GM12864 (cell line): ENCODE data around the gene PGAP1.

Experiments used
- DNase-seq: peaks from one replicate; pipeline ENCODE4 v3.0.0-alpha.2; 2011; ENCODE audit warnings: low read depth
- H3K4me3 ChIP-seq: 2 replicates; pipeline ENCODE4 v1.5.1; 2011; ENCODE audit warnings: mild to moderate bottlenecking, low read depth, low read length, control low read depth
- TF ChIP-seq, protein P1 (sequence below): IDR thresholded peaks from 2 replicates; pipeline ENCODE4 v1.5.1; 2011; ENCODE audit warnings: low read depth, mild to moderate bottlenecking, moderate library complexity, low read length, control low read depth, inconsistent platforms; ENCODE audit errors: missing control alignments

Gene PGAP1

DNA sequence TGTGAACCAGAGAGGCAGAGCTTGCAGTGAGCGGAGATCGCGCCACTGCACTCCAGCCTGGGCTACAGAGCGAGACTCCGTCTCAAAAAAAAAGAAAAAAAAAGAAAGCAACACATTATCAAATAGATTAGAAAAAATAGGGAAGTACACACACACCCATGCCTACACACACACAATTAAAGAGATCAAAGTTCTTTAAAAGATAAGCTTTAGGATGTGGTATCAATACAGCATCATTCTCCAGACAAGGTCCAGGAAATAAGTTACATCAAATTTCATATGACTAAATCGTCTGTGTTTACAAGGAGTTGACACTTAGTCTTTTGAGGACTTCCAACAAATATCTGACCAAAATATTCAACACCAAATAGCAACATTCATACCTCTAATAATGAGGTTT is 25.7 kb downstream of the PGAP1 start:
- TF ChIP-seq, protein P1, sequence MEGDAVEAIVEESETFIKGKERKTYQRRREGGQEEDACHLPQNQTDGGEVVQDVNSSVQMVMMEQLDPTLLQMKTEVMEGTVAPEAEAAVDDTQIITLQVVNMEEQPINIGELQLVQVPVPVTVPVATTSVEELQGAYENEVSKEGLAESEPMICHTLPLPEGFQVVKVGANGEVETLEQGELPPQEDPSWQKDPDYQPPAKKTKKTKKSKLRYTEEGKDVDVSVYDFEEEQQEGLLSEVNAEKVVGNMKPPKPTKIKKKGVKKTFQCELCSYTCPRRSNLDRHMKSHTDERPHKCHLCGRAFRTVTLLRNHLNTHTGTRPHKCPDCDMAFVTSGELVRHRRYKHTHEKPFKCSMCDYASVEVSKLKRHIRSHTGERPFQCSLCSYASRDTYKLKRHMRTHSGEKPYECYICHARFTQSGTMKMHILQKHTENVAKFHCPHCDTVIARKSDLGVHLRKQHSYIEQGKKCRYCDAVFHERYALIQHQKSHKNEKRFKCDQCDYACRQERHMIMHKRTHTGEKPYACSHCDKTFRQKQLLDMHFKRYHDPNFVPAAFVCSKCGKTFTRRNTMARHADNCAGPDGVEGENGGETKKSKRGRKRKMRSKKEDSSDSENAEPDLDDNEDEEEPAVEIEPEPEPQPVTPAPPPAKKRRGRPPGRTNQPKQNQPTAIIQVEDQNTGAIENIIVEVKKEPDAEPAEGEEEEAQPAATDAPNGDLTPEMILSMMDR: no peak
- H3K4me3 ChIP-seq: no peak overlapping the region
- DNase-seq: no peak

DNA sequence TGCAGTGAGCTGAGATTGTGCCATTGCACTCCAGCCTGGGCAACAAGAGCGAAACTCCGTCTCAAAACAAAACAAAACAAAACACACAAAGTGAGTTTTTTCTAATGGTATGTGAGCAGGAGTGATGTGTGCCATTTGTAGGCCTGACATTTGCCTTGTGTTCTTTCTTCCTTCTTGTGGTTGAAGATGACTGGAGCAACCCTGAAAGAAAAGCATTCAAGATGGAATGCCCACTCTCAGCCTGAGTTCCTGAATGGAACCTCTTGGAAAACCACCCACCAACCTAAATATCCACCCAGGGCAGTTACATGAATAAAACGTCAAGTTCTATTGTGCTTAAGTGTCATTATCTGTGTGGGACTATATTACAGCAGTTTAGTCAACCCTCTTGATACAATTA is 26.5 kb downstream of the PGAP1 start:
- DNase-seq: no peak
- H3K4me3 ChIP-seq: no peak overlapping the region
- TF ChIP-seq, protein P1: no peak

DNA sequence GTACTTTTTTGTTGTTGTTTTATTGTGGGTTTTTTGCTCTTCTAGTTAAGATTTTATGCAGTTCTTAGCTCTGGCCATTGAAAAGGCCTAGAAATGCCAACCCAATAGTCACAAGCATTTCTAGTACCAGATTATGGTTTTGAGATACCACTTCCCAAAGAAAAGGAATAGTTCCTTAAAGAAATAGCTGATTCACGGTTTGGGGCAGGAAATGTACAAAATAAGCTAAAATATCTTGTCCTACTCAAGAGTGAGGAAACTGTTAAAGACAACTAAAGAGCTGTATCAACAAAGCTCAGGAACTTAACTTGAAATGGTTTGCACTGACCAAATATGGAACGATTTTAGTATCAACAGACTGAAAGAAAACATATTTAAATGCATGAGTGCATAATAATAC is 35.4 kb downstream of the PGAP1 start:
- H3K4me3 ChIP-seq: no peak overlapping the region
- TF ChIP-seq, protein P1: no peak
- no peak for DNase-seq

DNA sequence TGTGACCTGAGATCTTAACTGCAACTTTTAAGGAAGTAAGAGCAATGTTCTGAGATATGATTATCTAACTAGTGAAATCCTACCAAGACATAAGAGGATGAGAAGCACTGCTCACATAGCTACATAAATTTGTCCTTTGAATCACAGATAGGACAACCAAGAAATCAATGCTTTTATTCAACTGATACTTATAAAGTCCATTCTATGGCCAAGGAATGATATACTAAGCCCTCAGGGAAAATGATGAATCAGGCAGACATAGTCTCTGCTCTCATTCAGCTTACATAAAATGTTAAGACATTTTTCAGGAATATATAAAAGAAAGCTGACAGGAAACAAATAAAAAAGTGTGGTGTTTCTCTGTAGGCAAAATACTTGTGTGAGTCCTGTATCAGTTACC is 39.1 kb downstream of the PGAP1 start:
- DNase-seq: no peak
- H3K4me3 ChIP-seq: no peak overlapping the region
- TF ChIP-seq, protein P1: no peak

DNA sequence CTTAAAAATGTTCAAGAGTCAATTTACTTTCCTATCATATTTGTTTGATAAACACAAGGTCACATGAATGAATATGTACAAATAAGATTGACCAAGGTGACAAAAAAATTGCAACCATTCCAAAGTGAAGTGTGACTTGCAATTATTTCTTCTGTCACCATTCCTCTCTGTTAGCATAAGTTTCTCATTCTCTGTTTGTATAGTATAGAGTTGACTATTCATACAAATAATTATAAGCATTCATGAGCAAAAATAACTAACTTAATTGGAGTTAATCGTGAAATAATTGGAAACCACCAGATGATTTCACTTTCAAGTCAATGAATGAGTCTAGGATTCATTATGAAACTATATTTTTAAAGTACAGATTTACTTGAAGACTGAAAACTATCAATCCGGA is 42.1 kb downstream of the PGAP1 start:
- H3K4me3 ChIP-seq: no peak overlapping the region
- TF ChIP-seq, protein P1: no peak
- no peak for DNase-seq

DNA sequence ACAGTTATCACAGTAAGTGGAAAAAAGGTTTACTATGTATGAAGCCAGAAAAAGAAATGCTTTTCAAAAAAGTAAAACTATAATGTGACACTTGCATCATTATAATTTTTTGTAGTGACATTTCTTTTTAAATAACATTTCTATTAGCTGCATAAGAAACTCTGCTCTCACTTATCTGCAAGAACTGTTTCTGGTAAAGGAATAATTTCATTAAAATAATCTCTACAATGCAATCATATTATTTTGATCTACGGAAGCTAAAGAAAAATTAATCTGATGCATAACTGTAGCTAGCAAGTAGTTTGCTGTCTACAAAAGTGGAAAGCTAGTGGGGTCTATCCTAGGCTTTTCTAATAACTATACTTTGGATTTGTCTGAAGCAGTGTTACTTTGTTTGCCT is 50.1 kb downstream of the PGAP1 start:
- TF ChIP-seq, protein P1: no peak
- no peak overlapping the region for H3K4me3 ChIP-seq
- no peak for DNase-seq

DNA sequence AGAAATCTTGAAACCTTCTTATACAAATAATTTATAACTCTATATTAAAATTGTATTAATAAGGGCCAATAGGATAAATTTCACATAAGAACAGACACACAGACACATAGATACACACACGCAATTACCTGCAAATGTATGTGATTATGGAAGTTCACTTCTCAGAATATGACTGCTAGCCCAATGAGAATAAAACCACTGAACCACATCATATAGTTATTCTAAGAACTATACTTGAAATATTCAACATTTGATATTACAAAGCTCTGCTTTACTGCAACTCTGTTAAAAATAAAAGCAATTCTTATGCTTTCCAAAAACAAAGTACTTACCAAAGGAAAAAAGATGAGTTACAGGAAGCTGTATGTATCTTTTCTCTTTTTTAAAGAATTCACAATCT is 51.1 kb downstream of the PGAP1 start:
- TF ChIP-seq, protein P1: no peak
- H3K4me3 ChIP-seq: no peak overlapping the region
- no peak for DNase-seq
